ENCODE measurements around the gene LGR4. TPM values are rescaled to one million over a fixed set of nuclear protein-coding genes. Genes with fewer than 3 reads are reported as not detected.
A peak's percentile ranks its signal among the peaks of the same experiment; 100 is the strongest.

Gene LGR4
- total RNA-seq, 1 donor, result 11.2 TPM

- no peak overlapping the region for H3K4me3 ChIP-seq (ENCODE audit: low read depth, low read length)
- DNase-seq (ENCODE audit: low read depth), result no peak
- no peak for TF ChIP-seq CTCF (IDR thresholded peaks at IDR 0.05; ENCODE audit: insufficient read depth, low read depth, low read length)
Measured at GRCh38 chr11:27513389-27513788, 40.8 kb upstream of the LGR4 start.

GRCh38 chr11:27512238-27512637, 39.6 kb upstream of the LGR4 start:
- no peak for DNase-seq (ENCODE audit: low read depth)
- no peak overlapping the region for H3K4me3 ChIP-seq (ENCODE audit: low read depth, low read length)
- no peak for TF ChIP-seq CTCF (IDR thresholded peaks at IDR 0.05; ENCODE audit: insufficient read depth, low read depth, low read length)

GRCh38 chr11:27509908-27510307, 37.3 kb upstream of the LGR4 start:
- no peak overlapping the region for H3K4me3 ChIP-seq (ENCODE audit: low read depth, low read length)
- DNase-seq (ENCODE audit: low read depth), result no peak
- TF ChIP-seq CTCF (IDR thresholded peaks at IDR 0.05; ENCODE audit: insufficient read depth, low read depth, low read length), result no peak

- H3K4me3 ChIP-seq (ENCODE audit: low read depth, low read length), result peak overlapping the region; percentile 83
- no peak for DNase-seq (ENCODE audit: low read depth)
- no peak for TF ChIP-seq CTCF (IDR thresholded peaks at IDR 0.05; ENCODE audit: insufficient read depth, low read depth, low read length)
Measured at GRCh38 chr11:27507557-27508322, 35.1 kb upstream of the LGR4 start.

- peak within 1 kb of the TSS; percentile 83 for H3K4me3 ChIP-seq (ENCODE audit: low read depth, low read length)
- TF ChIP-seq CTCF (IDR thresholded peaks at IDR 0.05; ENCODE audit: insufficient read depth, low read depth, low read length), result no peak
- DNase-seq (ENCODE audit: low read depth), result peak; percentile 96
Measured at GRCh38 chr11:27506200-27507182, 33.9 kb upstream of the LGR4 start, which contains the start of gene LIN7C. Gene LIN7C (minus strand): TSS chr11:27506769. CDS start chr11:27506752, 17 bp downstream.

GRCh38 chr11:27505781-27506180, 33.2 kb upstream of the LGR4 start:
- H3K4me3 ChIP-seq (ENCODE audit: low read depth, low read length), result peak overlapping the region; percentile 83
- no peak for TF ChIP-seq CTCF (IDR thresholded peaks at IDR 0.05; ENCODE audit: insufficient read depth, low read depth, low read length)
- DNase-seq (ENCODE audit: low read depth), result no peak
